A673 (cell line): ENCODE data around the gene ATOH8. TPM values are rescaled to one million over a fixed set of nuclear protein-coding genes. Genes with fewer than 3 reads are reported as not detected.

Source experiments
- BruUV-seq: library from RNA; stranded (reverse); fragments of 400-500 nt; replicated peaks from 2 replicates; lab custom pipeline; 2021; lab: Mats Ljungman, UMichigan
- CTCF ChIA-PET: fragments of 300-600 bp; sonication (Branson Sonifier 250); formaldehyde crosslinking; loops from one replicate; lab custom pipeline; 2022; ENCODE audit warnings: antibody characterized with exemption; lab: Charles Lee
- POLR2A ChIA-PET: fragments of 300-600 bp; sonication (Branson Sonifier 250); formaldehyde crosslinking; loops from one replicate; lab custom pipeline; 2022; ENCODE audit warnings: antibody characterized with exemption; ENCODE audit not compliant: low non-redundant PET; lab: Charles Lee
- DNase-seq: peaks from one replicate; pipeline ENCODE4 v3.0.0-alpha.2; 2015; ENCODE audit warnings: low spot score
- H3K27ac ChIP-seq: fragments of 200-600 bp; sonication (generic); 2 replicates; pipeline ENCODE4 v1.5.1; 2016; ENCODE audit warnings: mixed run types, low read depth, mild to moderate bottlenecking, mixed read lengths, antibody characterized with exemption, low read length; ENCODE audit not compliant: poor library complexity, severe bottlenecking
- H3K27me3 ChIP-seq: fragments of 200-600 bp; sonication (generic); replicated peaks from 2 replicates; pipeline ENCODE4 v1.6.1; 2017; ENCODE audit warnings: mixed run types, low read depth, mild to moderate bottlenecking, mixed read lengths, antibody characterized with exemption, low read length; ENCODE audit not compliant: insufficient read depth, poor library complexity
- H3K36me3 ChIP-seq: fragments of 200-600 bp; sonication (generic); 2 replicates; pipeline ENCODE4 v1.6.1; 2016; ENCODE audit warnings: mixed run types, mild to moderate bottlenecking, mixed read lengths, antibody characterized with exemption, low read length; ENCODE audit not compliant: insufficient read depth, poor library complexity, severe bottlenecking
- H3K4me1 ChIP-seq: fragments of 200-600 bp; sonication (generic); 2 replicates; pipeline ENCODE4 v1.6.1; 2017; ENCODE audit warnings: mixed run types, mild to moderate bottlenecking, mixed read lengths, antibody characterized with exemption, low read length; ENCODE audit not compliant: insufficient read depth, poor library complexity, severe bottlenecking
- H3K4me3 ChIP-seq: fragments of 200-600 bp; sonication (generic); 2 replicates; pipeline ENCODE4 v1.5.1; 2016; ENCODE audit warnings: low read depth, mixed run types, mild to moderate bottlenecking, mixed read lengths, low read length; ENCODE audit not compliant: poor library complexity, severe bottlenecking
- H3K9me3 ChIP-seq: fragments of 200-600 bp; sonication (generic); 2 replicates; pipeline ENCODE4 v1.6.1; 2016; ENCODE audit warnings: mixed run types, low read depth, mild to moderate bottlenecking, mixed read lengths, antibody characterized with exemption, low read length; ENCODE audit not compliant: poor library complexity, severe bottlenecking
- CTCF ChIP-seq: fragments of 300-800, 200-600 bp; sonication (generic); conservative IDR thresholded peaks from 2 replicates; pipeline ENCODE4 v1.5.1; 2017; ENCODE audit warnings: low read depth, mild to moderate bottlenecking, antibody characterized with exemption, low read length, moderate library complexity, mixed read lengths
- EZH2 ChIP-seq: fragments of 200-600 bp; sonication (generic); IDR thresholded peaks from 2 replicates; pipeline ENCODE4 v1.6.1; 2017; ENCODE audit warnings: borderline replicate concordance, low read depth, mild to moderate bottlenecking, mixed read lengths, antibody characterized with exemption, low read length; ENCODE audit not compliant: poor library complexity, severe bottlenecking
- intact Hi-C: fragments of 100-400 bp; cut with micrococcal nuclease; formaldehyde crosslinking; loops from one replicate; pipeline ENCODE4 v1.10.0; 2022; ENCODE audit not compliant: unreplicated experiment
- total RNA-seq: library from RNA; stranded (reverse); gene quantifications from 2 replicates; pipeline ENCODE4 v1.2.3, GENCODE V29; 2021

ATOH8 gene
- total RNA-seq, 1 experiment from 2014 or later, result 4.6 TPM

GRCh38 chr2:85796046-85796340 is 42.2 kb downstream of the ATOH8 start:
- no peak for TF ChIP-seq CTCF
- no peak for TF ChIP-seq EZH2
- no peaks in the 10 kb centered on the region for H3K36me3 ChIP-seq
- no peaks in the 10 kb centered on the region for H3K27me3 ChIP-seq
- intact Hi-C loops, result no loop called here
- ChIA-PET POLR2A (no interaction called here), CTCF (no interaction called here)
- peaks cover 8% of the 10 kb centered on the region for H3K4me1 ChIP-seq
- no peak overlapping the region for H3K27ac ChIP-seq
- BruUV-seq, result no TSS peak
- H3K4me3 ChIP-seq, result no peak overlapping the region
- no peaks in the 10 kb centered on the region for H3K9me3 ChIP-seq
- DNase-seq, result no peak

GRCh38 chr2:85796341-85797262 is 42.8 kb downstream of the ATOH8 start:
- DNase-seq, result no peak
- ChIA-PET POLR2A (no interaction called here), CTCF (no interaction called here)
- Histone ChIP-seq H3K4me3 (no peak overlapping the region), H3K9me3 (no peaks in the 10 kb centered on the region), H3K27ac (no peak overlapping the region), H3K27me3 (no peaks in the 10 kb centered on the region), H3K36me3 (no peaks in the 10 kb centered on the region), H3K4me1 (peaks cover 8% of the 10 kb centered on the region)
- BruUV-seq, result no TSS peak
- intact Hi-C loops, result no loop called here
- TF ChIP-seq CTCF, result no peak
- TF ChIP-seq EZH2, result no peak

- no peak for TF ChIP-seq EZH2
- TF ChIP-seq CTCF, result no peak
- intact Hi-C loops, result no loop called here
- peaks cover 8% of the 10 kb centered on the region for H3K4me1 ChIP-seq
Observed at GRCh38 chr2:85797263-85797660, 43.5 kb downstream of the ATOH8 start.

More at GRCh38 chr2:85797263-85797660, 43.5 kb downstream of the ATOH8 start:
- Histone ChIP-seq H3K27ac (no peak overlapping the region), H3K27me3 (no peaks in the 10 kb centered on the region), H3K4me3 (no peak overlapping the region), H3K9me3 (no peaks in the 10 kb centered on the region), H3K36me3 (no peaks in the 10 kb centered on the region)
- POLR2A ChIA-PET, result no interaction called here
- no peak for DNase-seq
- BruUV-seq, result no TSS peak
- CTCF ChIA-PET, result no interaction called here
